DOHH2 (cell line): ENCODE measurements around the gene SLC38A6.

Source experiments
- H3F3A ChIP-seq: fragments of 200-600 bp; sonication (generic), shearing (Covaris generic); 2 replicates; pipeline ENCODE4 v1.6.0; 2016; ENCODE audit warnings: antibody characterized with exemption, mild to moderate bottlenecking; ENCODE audit not compliant: control insufficient read depth, insufficient read depth
- H3K27ac ChIP-seq: fragments of 200-600 bp; sonication (generic); 2 replicates; pipeline ENCODE4 v1.5.1; 2014; ENCODE audit warnings: low read depth, mild to moderate bottlenecking, low read length, moderate library complexity
- H3K27me3 ChIP-seq: fragments of 200-600 bp; sonication (generic); 2 replicates; pipeline ENCODE4 v1.6.1; 2014; ENCODE audit warnings: mild to moderate bottlenecking, low read length, mixed read lengths; ENCODE audit not compliant: control insufficient read depth
- H3K36me3 ChIP-seq: fragments of 200-600 bp; sonication (generic); 2 replicates; pipeline ENCODE4 v1.6.1; 2014; ENCODE audit warnings: mild to moderate bottlenecking, low read length, moderate library complexity, mixed read lengths; ENCODE audit not compliant: control insufficient read depth
- H3K4me1 ChIP-seq: fragments of 200-600 bp; sonication (generic); 2 replicates; pipeline ENCODE4 v1.6.1; 2014; ENCODE audit warnings: mild to moderate bottlenecking, low read length, mixed read lengths; ENCODE audit not compliant: control insufficient read depth
- H3K4me2 ChIP-seq: fragments of 200-600 bp; sonication (generic); 2 replicates; pipeline ENCODE4 v1.6.0; 2014; ENCODE audit warnings: mild to moderate bottlenecking, low read length, moderate library complexity
- H3K4me3 ChIP-seq: fragments of 200-600 bp; sonication (generic); 2 replicates; pipeline ENCODE4 v1.5.1; 2014; ENCODE audit warnings: mild to moderate bottlenecking, low read length, mixed read lengths
- H3K79me2 ChIP-seq: fragments of 200-600 bp; sonication (generic); 2 replicates; pipeline ENCODE4 v1.6.1; 2014; ENCODE audit warnings: mild to moderate bottlenecking, low read length, mixed read lengths; ENCODE audit not compliant: control insufficient read depth
- H3K9me2 ChIP-seq: fragments of 200-600 bp; sonication (generic); replicated peaks from 2 replicates; pipeline ENCODE4 v1.6.1; 2014; ENCODE audit warnings: mild to moderate bottlenecking, low read length, mixed read lengths; ENCODE audit not compliant: control insufficient read depth
- H3K9me3 ChIP-seq: fragments of 200-600 bp; sonication (generic); 2 replicates; pipeline ENCODE4 v1.6.1; 2014; ENCODE audit warnings: antibody characterized with exemption, low read length, mixed read lengths; ENCODE audit not compliant: control insufficient read depth, insufficient read depth
- H4K20me1 ChIP-seq: fragments of 200-600 bp; sonication (generic); 2 replicates; pipeline ENCODE4 v1.6.0; 2014; ENCODE audit warnings: low read depth, mild to moderate bottlenecking, antibody characterized with exemption, low read length, moderate library complexity; ENCODE audit not compliant: control insufficient read depth, insufficient read depth
- EZH2phosphoT487 ChIP-seq: fragments of 200-600 bp; sonication (generic); IDR thresholded peaks from 2 replicates; pipeline ENCODE4 v1.6.1; 2017; ENCODE audit warnings: borderline replicate concordance, mild to moderate bottlenecking, antibody characterized with exemption, low read length, moderate library complexity, mixed read lengths
- TF ChIP-seq, protein P1 (sequence below): fragments of 200-600 bp; sonication (generic); IDR thresholded peaks from one replicate; pipeline ENCODE4 v1.5.1; 2014; ENCODE audit warnings: antibody characterized with exemption, mild to moderate bottlenecking, low read depth, low read length; ENCODE audit not compliant: poor library complexity, severe bottlenecking

Gene SLC38A6

DNA sequence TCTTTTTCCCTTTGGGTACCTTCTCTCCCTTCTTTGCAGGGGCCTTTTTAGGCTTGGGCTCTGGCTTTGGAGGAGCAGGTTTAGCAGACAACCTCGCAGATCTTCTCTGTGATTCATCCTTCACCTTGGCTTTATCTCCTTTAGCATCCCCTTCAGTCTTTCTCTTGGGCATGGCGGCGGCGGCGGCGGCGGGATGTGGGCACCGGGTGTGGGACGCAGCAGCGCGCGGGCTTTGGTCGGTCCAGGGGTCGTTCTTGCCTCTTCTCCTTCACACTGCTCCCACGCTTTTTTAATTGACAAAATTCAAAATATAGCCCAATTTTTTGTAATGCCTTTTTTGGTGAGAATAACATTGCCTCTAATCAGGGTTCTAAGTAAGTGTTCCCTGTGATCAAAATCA lies 8.8 kb upstream of the SLC38A6 start:
- peaks cover 9% of the 10 kb centered on the region for H3K4me1 ChIP-seq
- no peak overlapping the region for H3K4me2 ChIP-seq
- peaks cover 2% of the 10 kb centered on the region; the same call in 1 of the 2 replicates for H3K79me2 ChIP-seq
- no peaks in the 10 kb centered on the region for H3K9me2 ChIP-seq
- H3K36me3 ChIP-seq: peaks cover 47% of the 10 kb centered on the region
- H3K27me3 ChIP-seq: no peaks in the 10 kb centered on the region
- H3K27ac ChIP-seq: no peak overlapping the region
- peaks cover 7% of the 10 kb centered on the region; the same call in 1 of the 2 replicates for H3F3A ChIP-seq
- no peaks in the 10 kb centered on the region for H4K20me1 ChIP-seq
- no peak overlapping the region for H3K4me3 ChIP-seq
- TF ChIP-seq, protein P1, sequence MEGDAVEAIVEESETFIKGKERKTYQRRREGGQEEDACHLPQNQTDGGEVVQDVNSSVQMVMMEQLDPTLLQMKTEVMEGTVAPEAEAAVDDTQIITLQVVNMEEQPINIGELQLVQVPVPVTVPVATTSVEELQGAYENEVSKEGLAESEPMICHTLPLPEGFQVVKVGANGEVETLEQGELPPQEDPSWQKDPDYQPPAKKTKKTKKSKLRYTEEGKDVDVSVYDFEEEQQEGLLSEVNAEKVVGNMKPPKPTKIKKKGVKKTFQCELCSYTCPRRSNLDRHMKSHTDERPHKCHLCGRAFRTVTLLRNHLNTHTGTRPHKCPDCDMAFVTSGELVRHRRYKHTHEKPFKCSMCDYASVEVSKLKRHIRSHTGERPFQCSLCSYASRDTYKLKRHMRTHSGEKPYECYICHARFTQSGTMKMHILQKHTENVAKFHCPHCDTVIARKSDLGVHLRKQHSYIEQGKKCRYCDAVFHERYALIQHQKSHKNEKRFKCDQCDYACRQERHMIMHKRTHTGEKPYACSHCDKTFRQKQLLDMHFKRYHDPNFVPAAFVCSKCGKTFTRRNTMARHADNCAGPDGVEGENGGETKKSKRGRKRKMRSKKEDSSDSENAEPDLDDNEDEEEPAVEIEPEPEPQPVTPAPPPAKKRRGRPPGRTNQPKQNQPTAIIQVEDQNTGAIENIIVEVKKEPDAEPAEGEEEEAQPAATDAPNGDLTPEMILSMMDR: no peak
- TF ChIP-seq EZH2phosphoT487: no peak
- no peaks in the 10 kb centered on the region for H3K9me3 ChIP-seq

DNA sequence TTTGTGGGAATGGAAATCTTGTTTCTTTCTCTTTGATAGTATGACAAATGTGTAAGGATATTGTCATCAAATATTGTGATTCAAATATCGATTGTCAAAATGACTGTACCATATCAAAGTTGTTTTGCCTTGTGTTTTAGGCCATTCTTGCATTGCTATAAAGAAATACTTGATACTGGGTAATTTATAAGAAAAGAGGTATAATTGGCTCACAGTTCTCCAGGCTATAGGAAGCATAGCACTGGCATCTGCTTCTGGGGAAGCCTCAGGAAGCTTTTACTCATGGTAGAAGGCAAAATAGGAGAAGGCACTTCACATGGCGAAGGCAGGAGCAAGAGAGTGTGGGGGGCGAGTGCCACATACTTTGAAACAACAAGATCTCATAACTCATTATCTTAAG lies 8.0 kb upstream of the SLC38A6 start:
- peaks cover 7% of the 10 kb centered on the region; the same call in 1 of the 2 replicates for H3F3A ChIP-seq
- peaks cover 55% of the 10 kb centered on the region for H3K36me3 ChIP-seq
- H4K20me1 ChIP-seq: no peaks in the 10 kb centered on the region
- H3K27ac ChIP-seq: no peak overlapping the region
- H3K4me3 ChIP-seq: no peak overlapping the region
- H3K4me1 ChIP-seq: peaks cover 6% of the 10 kb centered on the region; the same call in 1 of the 2 replicates
- no peaks in the 10 kb centered on the region for H3K9me3 ChIP-seq
- TF ChIP-seq EZH2phosphoT487: no peak
- TF ChIP-seq, protein P1: no peak
- H3K27me3 ChIP-seq: no peaks in the 10 kb centered on the region
- H3K79me2 ChIP-seq: peaks cover 6% of the 10 kb centered on the region
- no peak overlapping the region for H3K4me2 ChIP-seq
- H3K9me2 ChIP-seq: no peaks in the 10 kb centered on the region

DNA sequence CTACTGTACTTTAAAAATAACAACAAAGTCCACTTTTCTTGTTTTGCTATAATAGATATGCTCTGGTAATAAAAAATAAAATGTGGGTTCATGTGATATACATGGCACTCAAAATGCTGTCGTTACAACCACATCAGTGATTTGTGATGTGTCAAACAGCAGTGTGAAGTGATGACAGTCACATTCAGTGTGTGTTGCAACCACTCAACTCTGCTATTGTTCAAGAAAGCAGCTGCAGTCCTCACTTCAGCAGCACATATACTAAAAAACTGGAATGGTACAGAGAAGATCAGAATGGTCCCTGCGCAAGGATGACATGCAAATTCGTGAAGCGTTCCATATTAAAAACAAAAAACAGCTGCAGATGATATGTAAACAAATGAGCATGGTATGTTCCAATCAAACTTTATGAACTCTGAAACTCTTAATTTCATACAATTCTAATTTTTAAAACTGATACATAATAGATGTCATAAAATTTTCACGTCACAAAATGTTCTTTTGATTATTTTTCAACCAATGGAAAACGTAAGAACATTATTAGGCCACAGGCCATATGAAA lies 6.9 kb upstream of the SLC38A6 start:
- Histone ChIP-seq H3K36me3 (peaks cover 61% of the 10 kb centered on the region), H3K79me2 (peaks cover 12% of the 10 kb centered on the region), H3F3A (no peaks in the 10 kb centered on the region; the same call in 1 of the 2 replicates), H3K9me2 (no peaks in the 10 kb centered on the region), H3K9me3 (no peaks in the 10 kb centered on the region), H3K4me2 (no peak overlapping the region), H3K27ac (no peak overlapping the region), H3K4me1 (peaks cover 13% of the 10 kb centered on the region; the same call in 1 of the 2 replicates), H3K27me3 (no peaks in the 10 kb centered on the region), H4K20me1 (no peaks in the 10 kb centered on the region), H3K4me3 (no peak overlapping the region)
- TF ChIP-seq, protein P1: no peak
- no peak for TF ChIP-seq EZH2phosphoT487
